ENCODE results near the gene CFAP65. TPM values are rescaled to one million over a fixed set of nuclear protein-coding genes. Genes with fewer than 3 reads are reported as not detected.
A peak's percentile ranks its signal among the peaks of the same experiment; 100 is the strongest.

Gene CFAP65
- total RNA-seq, 1 experiment from 2014 or later = 0.52 TPM

- Histone ChIP-seq H3K9ac (ENCODE audit: low read length) (no peak overlapping the region), H3K4me3 (replicated peaks in 1 of 2; ENCODE audit: low read depth in 1 of 2, low read length in 2 of 2) (no peak overlapping the region), H3K27me3 (ENCODE audit: insufficient read depth, low read length) (peaks cover 25% of the 10 kb centered on the region), H3K4me1 (ENCODE audit: control insufficient read depth in 1 of 2, insufficient read depth in 2 of 2, low read length in 2 of 2) (no peaks in the 10 kb centered on the region; a peak in 1 of 4 replicates), H3K36me3 (ENCODE audit: control insufficient read depth in 1 of 2, insufficient read depth in 2 of 2, low read length in 2 of 2) (no peaks in the 10 kb centered on the region), H3K27ac (ENCODE audit: low read depth, low read length) (no peak overlapping the region), H3K9me2 (ENCODE audit: insufficient read depth) (no peaks in the 10 kb centered on the region), H3K9me3 (ENCODE audit: control insufficient read depth in 1 of 2, insufficient read depth in 1 of 2, low read depth in 1 of 2, low read length in 2 of 2) (no peaks in the 10 kb centered on the region), H4K20me1 (ENCODE audit: insufficient read depth) (no peaks in the 10 kb centered on the region), H2AFZ (ENCODE audit: low read depth, low read length, poor library complexity, severe bottlenecking) (no peak overlapping the region), H3K4me2 (ENCODE audit: low read length) (no peak overlapping the region), H3K79me2 (ENCODE audit: insufficient read depth, low read length) (no peaks in the 10 kb centered on the region)
- intact Hi-C loops (cut with micrococcal nuclease) = no loop called here
- ChIA-PET RAD21 (ENCODE audit: low non-redundant PET in 1 of 2, low total read pairs in 2 of 2, uncharacterized antibody in 2 of 2, unreplicated experiment in 2 of 2) (no interaction called here), CTCF (no interaction called here), POLR2A (no interaction called here)
- DNase-seq (ENCODE audit: low read depth, low spot score) (no peak), ATAC-seq (no peak)
- TF ChIP-seq RAD21 (IDR thresholded peaks at IDR 0.05; ENCODE audit: low read depth) (peak; percentile 23; the same call in 1 of the 2 replicates), JUND (IDR thresholded peaks at IDR 0.05) (no peak), ZBTB33 (IDR thresholded peaks at IDR 0.05; ENCODE audit: extremely low read depth, insufficient replicate concordance, low read length) (no peak), CTCF (IDR thresholded peaks at IDR 0.05 in 2 of 3, conservative IDR thresholded peaks at IDR 0.05 in 1 of 3; ENCODE audit: borderline replicate concordance in 1 of 3, insufficient read depth in 1 of 3, low read depth in 2 of 3, low read length in 2 of 3) (0 out of 6 replicates have a peak, but pooled peaks of 1 of the 3 experiments have one; percentile 13), YY1 (IDR thresholded peaks at IDR 0.05; ENCODE audit: extremely low read depth, insufficient replicate concordance, low read depth, low read length) (no peak)
- no TSS peak for BruUV-seq (replicated peaks)
These were observed 6.5 kb downstream of the CFAP65 start for GRCh38 chr2:219034823-219035222.
